Activated CD4-positive, alpha-beta T cell treated with anti-CD3 and anti-CD28 coated beads, Interleukin-2, amount 10 ng/mL, durations not matched to agents 24 days and 14 days (primary cell): ENCODE data around the gene ZNF772. TPM values are rescaled to one million over a fixed set of nuclear protein-coding genes. Genes with fewer than 3 reads are reported as not detected.

ENCODE experiments used
- total RNA-seq: library from RNA; stranded (reverse); gene quantifications from 2 replicates; pipeline ENCODE4 v1.2.3, GENCODE V29; 2022

The ZNF772 gene
- total RNA-seq, 1 donor from 2014 or later, result 2.5 TPM

Other genes with a start within 250 kb of the ZNF772 start
- gene AURKC, start 246.5 kb downstream of the ZNF772 start, total RNA-seq, result 0.33 TPM in 1 of 2 replicates, not detected in the other
- 7.6 and 8.6 TPM in 2 replicates for gene ZNF805, start 236.9 kb downstream of the ZNF772 start, total RNA-seq
- gene ZNF460, start 197.1 kb downstream of the ZNF772 start, total RNA-seq, result 42.3 and 49.1 TPM in 2 replicates
- gene ZNF543, start 157.1 kb downstream of the ZNF772 start, total RNA-seq, result 4.9 and 5.3 TPM in 2 replicates
- 5.3 and 5.8 TPM in 2 replicates for gene ZNF304, start 126.3 kb downstream of the ZNF772 start, total RNA-seq
- gene TRAPPC2B, start 114.0 kb downstream of the ZNF772 start, total RNA-seq, result 4.1 and 4.3 TPM in 2 replicates
- gene ZNF547, start 114.0 kb downstream of the ZNF772 start, total RNA-seq, result 1.3 and 1.6 TPM in 2 replicates
- 10.6 and 12.7 TPM in 2 replicates for gene ZNF548, start 87.7 kb downstream of the ZNF772 start, total RNA-seq
- gene ZNF17, start 66.4 kb downstream of the ZNF772 start, total RNA-seq, result 7.4 and 7.8 TPM in 2 replicates
- 22.5 and 26.5 TPM in 2 replicates for gene ZNF749, start 42.2 kb downstream of the ZNF772 start, total RNA-seq
- not detected in 2 replicates for gene VN1R1, start 20.4 kb downstream of the ZNF772 start, total RNA-seq
- gene ZNF419, start 10.2 kb upstream of the ZNF772 start, total RNA-seq, result 4.6 and 4.9 TPM in 2 replicates
- 4.9 and 5.1 TPM in 2 replicates for gene ZNF773, start 22.4 kb upstream of the ZNF772 start, total RNA-seq
- 4.0 and 4.9 TPM in 2 replicates for gene ZNF549, start 49.8 kb upstream of the ZNF772 start, total RNA-seq
- 7.4 and 9.3 TPM in 2 replicates for gene ZNF550, start 82.3 kb upstream of the ZNF772 start, total RNA-seq
- gene ZNF416, start 101.3 kb upstream of the ZNF772 start, total RNA-seq, result 3.4 and 3.5 TPM in 2 replicates
- gene ZIK1, start 106.6 kb upstream of the ZNF772 start, total RNA-seq, result 2.8 and 4.1 TPM in 2 replicates
- 4.5 and 5.7 TPM in 2 replicates for gene ZNF530, start 122.3 kb upstream of the ZNF772 start, total RNA-seq
- gene ZNF134, start 136.7 kb upstream of the ZNF772 start, total RNA-seq, result 7.2 and 9.1 TPM in 2 replicates
- 7.7 and 10.0 TPM in 2 replicates for gene ZNF211, start 155.6 kb upstream of the ZNF772 start, total RNA-seq
- not detected in 2 replicates for gene ZSCAN4, start 191.4 kb upstream of the ZNF772 start, total RNA-seq
- gene ZNF551, start 204.4 kb upstream of the ZNF772 start, total RNA-seq, result 10.0 and 10.7 TPM in 2 replicates
- 3.1 and 3.9 TPM in 2 replicates for gene ZNF154, start 231.6 kb upstream of the ZNF772 start, total RNA-seq